HepG2 (cell line): ENCODE measurements around the gene DSTN. TPM values are rescaled to one million over a fixed set of nuclear protein-coding genes. Genes with fewer than 3 reads are reported as not detected.

Source experiments
- ARID3A ChIP-seq: IDR thresholded peaks from 2 replicates; pipeline ENCODE4 v1.6.1; 2012; ENCODE audit warnings: low read depth, low read length, improper control_type of control experiment
- ATF6 ChIP-seq: sonication (generic); formaldehyde crosslinking; conservative IDR thresholded peaks from 2 replicates; pipeline ENCODE4 v1.4.0; 2020; ENCODE audit warnings: missing genetic modification reagents
- CBX1 ChIP-seq: IDR thresholded peaks from one replicate; pipeline ENCODE4 v1.6.1; 2016; ENCODE audit warnings: antibody characterized with exemption, low read depth
- ELF3 ChIP-seq: IDR thresholded peaks from 2 replicates; pipeline ENCODE4 v1.6.1; 2016; ENCODE audit warnings: missing genetic modification reagents, missing compliant biosample characterization
- GABPB1 ChIP-seq: IDR thresholded peaks from 2 replicates; pipeline ENCODE4 v1.6.1; 2016; ENCODE audit warnings: mild to moderate bottlenecking, missing genetic modification reagents, moderate library complexity, missing compliant biosample characterization
- GATAD2A ChIP-seq: IDR thresholded peaks from 2 replicates; pipeline ENCODE4 v1.6.1; 2016
- HDAC2 ChIP-seq: sonication (generic); formaldehyde crosslinking; IDR thresholded peaks from 2 replicates; pipeline ENCODE4 v1.4.0; 2020; ENCODE audit warnings: missing genetic modification reagents
- HMG20B ChIP-seq: conservative IDR thresholded peaks from 2 replicates; pipeline ENCODE4 v1.6.1; 2016; ENCODE audit warnings: missing genetic modification reagents, missing compliant biosample characterization
- KLF16 ChIP-seq, 2 experiments: sonication (generic) in 1 of 2; formaldehyde crosslinking in 1 of 2; IDR thresholded peaks; 2 replicates each; pipeline versions ENCODE4 v1.6.1 to v1.8.0; 2016 to 2023; ENCODE audit warnings: missing genetic modification reagents in 2 of 2, missing compliant biosample characterization in 1 of 2
- KMT2B ChIP-seq: IDR thresholded peaks from 2 replicates; pipeline ENCODE4 v1.6.1; 2016; ENCODE audit warnings: missing genetic modification reagents, missing compliant biosample characterization
- MZF1 ChIP-seq: sonication (generic); formaldehyde crosslinking; IDR thresholded peaks from 2 replicates; pipeline ENCODE4 v1.8.1; 2023; ENCODE audit warnings: mild to moderate bottlenecking, missing genetic modification reagents, borderline replicate concordance
- RAD21 ChIP-seq: fragments of 450-650 bp; formaldehyde crosslinking; IDR thresholded peaks from 2 replicates; pipeline ENCODE4 v1.5.0; 2020; ENCODE audit warnings: mild to moderate bottlenecking
- RXRA ChIP-seq: sonication (generic); formaldehyde crosslinking; IDR thresholded peaks from 2 replicates; pipeline ENCODE4 v1.5.1; 2020; ENCODE audit warnings: missing genetic modification reagents
- SOX5 ChIP-seq: IDR thresholded peaks from 2 replicates; pipeline ENCODE4 v1.6.1; 2016; ENCODE audit warnings: borderline replicate concordance
- SSRP1 ChIP-seq: IDR thresholded peaks from 2 replicates; pipeline ENCODE4 v1.6.1; 2016; ENCODE audit warnings: control low read depth
- ZBTB7A ChIP-seq: sonication (generic); formaldehyde crosslinking; IDR thresholded peaks from 2 replicates; pipeline ENCODE4 v1.8.0; 2022; ENCODE audit warnings: mild to moderate bottlenecking, missing genetic modification reagents
- ZFP91 ChIP-seq: sonication (generic); formaldehyde crosslinking; IDR thresholded peaks from 2 replicates; pipeline ENCODE4 v1.9.0; 2022; ENCODE audit warnings: missing genetic modification reagents, mild to moderate bottlenecking, borderline replicate concordance
- ZNF567 ChIP-seq: sonication (generic); formaldehyde crosslinking; IDR thresholded peaks from 2 replicates; pipeline ENCODE4 v1.8.1; 2023; ENCODE audit warnings: mild to moderate bottlenecking, missing genetic modification reagents, borderline replicate concordance
- ZNF614 ChIP-seq: IDR thresholded peaks from 2 replicates; pipeline ENCODE4 v1.6.1; 2018; ENCODE audit warnings: missing biosample characterization, missing genetic modification reagents, inconsistent platforms, borderline replicate concordance
- ZNF652 ChIP-seq: IDR thresholded peaks from 2 replicates; pipeline ENCODE4 v1.6.1; 2016; ENCODE audit warnings: low read depth, borderline replicate concordance
- ZSCAN30 ChIP-seq: sonication (generic); formaldehyde crosslinking; IDR thresholded peaks from 2 replicates; pipeline ENCODE4 v1.5.0; 2020; ENCODE audit warnings: mild to moderate bottlenecking, missing genetic modification reagents
- polyA plus RNA-seq, 8 experiments: library from polyadenylated mRNA; depleted of rRNA in 3 of 8; stranded (reverse) in 7 of 8; unstranded in 1 of 8; fragments of >200 nt; fragmentation: Illumina TruSeq in 4 of 8; extraction: Trizol in 4 of 8; gene quantifications; 2 replicates each; pipeline versions ENCODE4 v1.2.1 to v1.2.3, GENCODE V29; 2011 to 2016; ENCODE audit warnings: low read depth in 4 of 8, missing spikeins in 1 of 8, mixed read lengths in 1 of 8; ENCODE audit not compliant: insufficient read depth in 1 of 8
- total RNA-seq, 5 experiments: library from RNA; depleted of rRNA; stranded (reverse); fragments of >200 nt; fragmentation: Illumina TruSeq; extraction: Trizol; gene quantifications; 2 replicates each; pipeline ENCODE4 v1.2.3, GENCODE V29; 2016; ENCODE audit warnings: low read depth in 1 of 5
- TF ChIP-seq, protein P1 (sequence below): sonication (generic); formaldehyde crosslinking; IDR thresholded peaks from 2 replicates; pipeline ENCODE4 v1.4.0; 2020; ENCODE audit warnings: missing genetic modification reagents, borderline replicate concordance
- TF ChIP-seq, protein P2 (sequence below): sonication (generic); formaldehyde crosslinking; IDR thresholded peaks from 2 replicates; pipeline ENCODE4 v1.8.0; 2022; ENCODE audit warnings: missing genetic modification reagents, mild to moderate bottlenecking, borderline replicate concordance

Gene DSTN
- total and polyA plus RNA-seq, 2 of the 13 experiments (the other 11 are each of a cell fraction or from before 2014, with no cell fraction given): 27.6 to 106 TPM

- TF ChIP-seq, protein P1, sequence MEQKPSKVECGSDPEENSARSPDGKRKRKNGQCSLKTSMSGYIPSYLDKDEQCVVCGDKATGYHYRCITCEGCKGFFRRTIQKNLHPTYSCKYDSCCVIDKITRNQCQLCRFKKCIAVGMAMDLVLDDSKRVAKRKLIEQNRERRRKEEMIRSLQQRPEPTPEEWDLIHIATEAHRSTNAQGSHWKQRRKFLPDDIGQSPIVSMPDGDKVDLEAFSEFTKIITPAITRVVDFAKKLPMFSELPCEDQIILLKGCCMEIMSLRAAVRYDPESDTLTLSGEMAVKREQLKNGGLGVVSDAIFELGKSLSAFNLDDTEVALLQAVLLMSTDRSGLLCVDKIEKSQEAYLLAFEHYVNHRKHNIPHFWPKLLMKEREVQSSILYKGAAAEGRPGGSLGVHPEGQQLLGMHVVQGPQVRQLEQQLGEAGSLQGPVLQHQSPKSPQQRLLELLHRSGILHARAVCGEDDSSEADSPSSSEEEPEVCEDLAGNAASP (CRISPR knock-in tag): peak; percentile 86
- TF ChIP-seq ZFP91 (CRISPR knock-in tag) (no peak; the same call in 1 of the 2 replicates), RAD21 (CRISPR knock-in tag) (peak; percentile 98), HDAC2 (CRISPR knock-in tag) (peak; percentile 73), RXRA (CRISPR knock-in tag) (peak; percentile 47; the same call in 1 of the 2 replicates), ELF3 (CRISPR knock-in tag) (peak; percentile 56), ZNF567 (CRISPR knock-in tag) (peak; percentile 84), ARID3A (0 out of 2 replicates have a peak, but pooled peaks have one; percentile 71), CBX1 (peak; percentile 37), HMG20B (CRISPR knock-in tag) (peak; percentile 61; the same call in 1 of the 2 replicates), SOX5 (CRISPR knock-in tag) (peak; percentile 57; the same call in 1 of the 2 replicates), GABPB1 (peak; percentile 32; the same call in 1 of the 2 replicates), ZBTB7A (CRISPR knock-in tag) (no peak), ZNF614 (peak; percentile 86; the same call in 1 of the 2 replicates), KLF16 (CRISPR knock-in tag; IDR thresholded peaks at IDR 0.05) (peak in 1 of 2 experiments; percentile 78; a peak in 1 of 4 replicates), GATAD2A (CRISPR knock-in tag) (peak; percentile 78), ATF6 (CRISPR knock-in tag) (peak; percentile 79; the same call in 1 of the 2 replicates), ZNF652 (CRISPR knock-in tag) (no peak), MZF1 (CRISPR knock-in tag) (0 out of 2 replicates have a peak, but pooled peaks have one; percentile 68), SSRP1 (CRISPR knock-in tag) (peak; percentile 94), ZSCAN30 (CRISPR knock-in tag) (no peak), KMT2B (CRISPR knock-in tag) (0 out of 2 replicates have a peak, but pooled peaks have one; percentile 48)
- TF ChIP-seq, protein P2, sequence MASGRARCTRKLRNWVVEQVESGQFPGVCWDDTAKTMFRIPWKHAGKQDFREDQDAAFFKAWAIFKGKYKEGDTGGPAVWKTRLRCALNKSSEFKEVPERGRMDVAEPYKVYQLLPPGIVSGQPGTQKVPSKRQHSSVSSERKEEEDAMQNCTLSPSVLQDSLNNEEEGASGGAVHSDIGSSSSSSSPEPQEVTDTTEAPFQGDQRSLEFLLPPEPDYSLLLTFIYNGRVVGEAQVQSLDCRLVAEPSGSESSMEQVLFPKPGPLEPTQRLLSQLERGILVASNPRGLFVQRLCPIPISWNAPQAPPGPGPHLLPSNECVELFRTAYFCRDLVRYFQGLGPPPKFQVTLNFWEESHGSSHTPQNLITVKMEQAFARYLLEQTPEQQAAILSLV (CRISPR knock-in tag): peak; percentile 40; the same call in 1 of the 2 replicates
Observed at GRCh38 chr20:17536944-17537444, 32.9 kb upstream of the DSTN start (continued).
